ENCODE results near the gene PHACTR2.

PHACTR2 gene

DNA sequence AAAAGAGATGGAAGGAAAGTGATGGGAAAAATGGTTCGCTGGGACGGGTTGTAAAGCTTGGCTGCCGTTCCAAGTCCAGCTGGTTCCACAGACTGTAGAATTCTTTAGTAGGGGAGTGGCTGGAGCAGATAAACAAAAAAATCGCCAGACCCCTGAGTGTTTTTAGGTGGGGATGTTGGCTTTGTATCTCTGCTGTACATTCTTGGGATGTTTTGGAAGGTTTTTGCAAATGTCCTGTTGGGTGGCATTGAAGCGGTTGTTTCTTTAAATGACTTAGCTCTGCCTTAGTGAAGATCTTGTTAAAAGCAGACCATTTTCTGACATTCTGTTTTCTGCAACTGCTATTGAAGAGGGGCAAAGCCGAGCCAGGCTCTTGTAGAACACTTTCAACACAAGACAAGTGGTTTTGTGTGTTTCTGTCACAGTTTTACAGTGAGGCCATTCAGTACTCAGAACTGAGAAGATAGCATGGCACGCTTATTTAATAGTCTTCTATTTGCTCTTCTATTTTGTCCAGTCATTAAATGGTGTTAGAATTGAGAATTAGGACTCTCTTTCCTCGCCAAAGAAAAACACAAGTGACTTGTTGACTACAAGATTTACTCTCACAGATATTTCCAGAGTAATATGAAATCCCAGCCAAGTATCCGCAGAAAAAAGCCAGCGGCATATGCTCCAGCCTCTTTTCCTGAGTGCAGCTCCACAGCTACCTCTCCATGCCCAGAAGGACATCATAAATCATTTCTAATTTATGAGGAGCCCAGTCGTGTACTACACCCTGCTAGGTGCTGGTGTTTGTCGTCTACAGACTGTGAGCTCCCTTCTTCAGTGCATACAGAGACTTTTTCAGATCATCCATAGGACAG is 65.8 kb downstream of the PHACTR2 start:
- peak in 4 of 14 donors; percentile 21 to 34 (median 28) for DNase-seq

DNA sequence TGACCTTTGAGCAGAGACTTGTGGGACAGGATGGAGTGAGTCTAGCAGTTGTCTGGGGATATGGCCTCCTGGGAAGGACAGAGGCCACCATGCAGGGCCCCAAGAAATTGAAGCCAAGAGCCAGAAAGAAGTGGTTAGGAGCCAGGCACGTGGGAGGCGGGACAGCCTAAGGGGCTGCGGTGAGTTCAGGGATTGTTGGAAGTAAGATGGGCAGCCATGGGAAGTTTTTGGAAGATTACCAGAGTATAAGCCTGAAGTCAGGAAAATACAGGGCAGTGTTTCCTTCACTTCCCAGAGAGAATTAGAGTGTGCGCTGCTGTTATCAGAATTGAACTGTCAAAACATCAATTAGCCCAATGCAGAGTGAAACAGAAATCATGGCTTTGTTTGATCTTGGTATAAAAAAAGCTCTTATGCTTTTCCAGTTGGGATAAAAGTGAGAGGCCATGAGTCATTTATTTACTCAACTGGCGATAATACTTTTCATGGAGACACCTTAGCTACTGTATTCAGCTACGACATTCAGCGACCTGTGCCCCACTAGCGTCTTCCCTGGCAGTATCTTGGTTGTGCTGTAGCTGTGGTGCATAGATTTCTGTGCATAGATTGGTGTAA is 66.9 kb downstream of the PHACTR2 start:
- peak in 2 of 14 donors; percentile 7 to 18 for DNase-seq

- peak in 1 of 14 donors; percentile 20 for DNase-seq
These were observed 67.7 kb downstream of the PHACTR2 start for GRCh38 chr6:143745166-143746133.

DNA sequence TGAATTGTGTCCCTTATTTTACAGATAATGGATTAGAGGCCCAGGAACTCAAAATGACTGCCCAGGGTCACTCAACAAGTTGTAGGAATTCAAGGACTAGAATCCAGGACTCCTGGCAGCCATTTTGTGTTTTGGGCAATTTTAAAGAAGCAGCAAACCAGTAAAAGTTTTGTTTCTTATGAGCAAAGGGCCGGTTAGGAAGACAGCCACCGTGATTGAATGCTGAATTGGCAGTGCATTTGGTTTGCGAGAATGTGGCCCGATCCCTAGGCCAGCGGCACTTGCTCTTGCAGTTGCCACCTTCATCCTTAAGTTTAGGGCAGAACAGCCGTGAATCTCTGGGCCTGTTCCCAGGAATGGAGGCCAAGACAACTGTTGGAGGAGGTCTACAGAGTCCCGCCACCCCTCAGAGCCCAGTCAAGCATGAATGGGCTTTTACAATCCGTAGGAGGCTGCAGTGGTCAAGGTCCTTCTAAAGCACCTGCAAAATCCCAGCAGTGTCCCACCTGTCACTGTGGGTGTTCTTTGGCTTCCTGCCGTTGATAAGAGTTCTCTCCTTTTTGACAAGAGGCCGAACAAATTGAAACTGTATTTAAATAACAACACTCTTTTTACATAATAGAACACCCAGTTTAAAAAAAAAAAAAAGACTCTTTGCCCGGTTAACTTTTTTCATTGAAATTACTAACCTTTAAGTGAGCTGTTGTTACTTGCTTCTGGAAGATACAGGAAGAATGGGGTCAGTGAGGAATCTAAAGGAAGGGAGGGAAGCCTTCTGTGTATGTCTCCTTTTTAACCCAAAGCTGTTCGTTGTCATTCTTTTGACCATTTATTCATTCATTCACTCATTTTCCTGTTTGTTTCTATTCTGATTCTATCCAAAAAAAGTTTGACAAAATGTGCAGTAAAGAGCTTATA is 68.7 kb downstream of the PHACTR2 start:
- peak in 2 of 14 donors; percentile 9 to 18 for DNase-seq

DNA sequence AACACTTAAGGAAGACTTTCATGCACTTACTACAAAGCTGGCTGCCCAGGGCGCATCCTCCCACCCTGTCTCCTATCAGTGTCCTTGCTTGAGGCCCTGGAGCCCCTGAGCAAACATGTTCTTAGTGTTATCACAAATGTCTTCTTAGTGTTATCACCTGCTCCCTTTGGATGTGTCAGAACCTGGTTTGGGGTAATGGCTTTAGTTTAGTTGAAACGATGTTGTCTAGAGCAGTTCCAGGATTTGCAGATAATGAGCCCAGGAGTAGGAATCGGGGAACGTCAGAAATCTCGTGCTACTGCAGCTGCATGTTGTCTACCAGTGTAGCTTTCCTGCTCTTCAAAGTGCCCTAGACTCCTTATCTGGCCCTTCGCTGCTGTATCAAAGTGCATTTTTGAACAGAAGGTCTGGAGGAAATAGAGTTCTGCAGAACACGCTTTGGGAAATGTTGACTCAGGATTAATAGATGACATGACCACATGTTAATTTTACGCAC is 69.6 kb downstream of the PHACTR2 start:
- no peak for DNase-seq

DNA sequence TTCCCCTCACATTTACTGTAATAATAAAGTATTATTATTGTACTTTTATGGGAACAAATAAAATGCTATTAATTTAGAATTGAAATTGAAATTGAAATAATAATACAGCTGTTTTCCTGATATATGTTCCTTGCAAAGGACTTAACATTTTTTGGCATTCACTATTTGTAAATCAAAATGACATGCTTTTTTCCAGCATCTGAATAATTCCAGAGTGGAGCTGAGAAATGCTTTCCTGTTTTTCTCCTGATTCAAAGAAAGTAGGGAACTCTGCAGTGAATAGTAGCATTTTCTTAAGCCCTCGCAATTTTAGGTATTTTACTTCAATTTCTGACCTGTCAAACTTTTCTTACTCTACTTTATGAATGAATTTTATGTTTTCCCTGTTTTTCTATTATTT is 72.1 kb downstream of the PHACTR2 start:
- DNase-seq = no peak

GRCh38 chr6:143750877-143751276 is 73.1 kb downstream of the PHACTR2 start:
- DNase-seq = no peak

DNA sequence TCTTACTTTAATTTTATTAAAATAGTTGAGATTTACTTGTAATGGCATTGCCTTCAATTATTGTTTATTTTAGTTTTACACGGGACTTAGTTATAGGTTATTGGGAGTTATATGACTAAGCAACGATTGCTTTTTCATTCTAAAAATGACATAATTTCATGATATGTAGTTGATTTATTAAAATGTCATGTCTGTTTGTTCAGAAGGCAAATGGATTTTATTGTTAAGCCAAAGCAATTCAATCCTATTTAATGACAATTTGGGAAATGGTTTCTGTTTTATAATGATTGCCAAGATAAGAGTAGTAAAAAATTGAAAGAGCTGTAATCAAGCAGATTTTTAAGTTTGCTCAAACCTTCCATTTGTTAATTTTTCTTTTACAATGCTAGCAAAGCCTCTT is 74.7 kb downstream of the PHACTR2 start:
- DNase-seq = no peak

DNA sequence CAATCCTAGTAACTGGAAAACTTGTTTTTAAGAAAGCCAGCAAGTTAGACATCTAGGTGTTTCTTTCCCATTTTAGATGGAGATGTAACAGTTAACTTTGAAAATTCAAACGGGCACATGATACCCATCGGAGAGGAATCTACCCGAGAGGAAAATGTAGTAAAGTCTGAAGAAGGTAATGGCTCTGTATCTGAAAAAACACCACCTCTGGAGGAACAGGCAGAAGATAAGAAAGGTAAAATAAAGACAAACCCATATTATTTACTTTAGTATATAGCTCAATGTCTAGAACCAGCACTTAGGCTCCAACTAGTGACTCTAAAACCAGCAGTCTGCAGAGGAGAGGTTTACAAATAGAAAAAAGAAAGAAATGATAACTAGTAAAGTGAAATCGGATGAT is 75.9 kb downstream of the PHACTR2 start:
- DNase-seq = no peak

- DNase-seq = peak in 2 of 14 donors; percentile 16 to 19
These were observed 76.4 kb downstream of the PHACTR2 start for GRCh38 chr6:143754204-143754603.

- no peak for DNase-seq
These were observed 77.6 kb downstream of the PHACTR2 start for GRCh38 chr6:143755301-143755744.

GRCh38 chr6:143757346-143757832 is 79.6 kb downstream of the PHACTR2 start:
- no peak for DNase-seq

GRCh38 chr6:143758551-143758950 is 80.8 kb downstream of the PHACTR2 start:
- no peak for DNase-seq

- DNase-seq = no peak
These were observed 81.9 kb downstream of the PHACTR2 start for GRCh38 chr6:143759666-143760065.

- DNase-seq = no peak
These were observed 83.3 kb downstream of the PHACTR2 start for GRCh38 chr6:143761074-143761473.

GRCh38 chr6:143762126-143762525 is 84.4 kb downstream of the PHACTR2 start:
- DNase-seq = no peak

GRCh38 chr6:143765422-143766184 is 87.8 kb downstream of the PHACTR2 start:
- no peak for DNase-seq

GRCh38 chr6:143766185-143766553 is 88.4 kb downstream of the PHACTR2 start:
- no peak for DNase-seq

DNA sequence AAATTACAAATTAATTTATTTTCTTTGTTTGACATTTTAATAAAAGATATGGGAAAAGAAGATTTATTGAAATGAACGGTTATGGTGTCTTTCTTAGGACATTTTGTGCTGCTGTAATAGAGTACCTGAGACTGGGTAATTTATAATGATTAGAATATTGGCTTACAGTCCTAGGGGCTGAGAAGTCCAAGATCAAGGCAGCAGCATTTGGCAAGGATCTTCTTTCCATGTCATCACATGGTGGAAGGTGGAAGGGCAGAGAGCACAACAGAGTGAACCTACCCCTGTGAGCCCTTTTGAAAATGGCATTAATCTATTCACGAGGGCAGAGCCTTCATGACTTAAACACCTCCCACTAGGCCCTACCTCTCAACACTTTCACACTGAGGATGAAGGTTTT is 89.7 kb downstream of the PHACTR2 start:
- DNase-seq = no peak
